22Rv1 (cell line): Measurements from ENCODE around the gene MFGE8.

ENCODE experiments used
- CTCF ChIP-seq: fragments of 450-650 bp; IDR thresholded peaks from 2 replicates; pipeline ENCODE4 v1.5.1; 2017; ENCODE audit warnings: mild to moderate bottlenecking
- ZFX ChIP-seq: fragments of 450-650 bp; IDR thresholded peaks from 2 replicates; pipeline ENCODE4 v1.6.1; 2017; ENCODE audit warnings: antibody characterized with exemption, borderline replicate concordance

GRCh38 chr15:88894819-88895767, 18.1 kb downstream of the MFGE8 start, which contains the start of gene HAPLN3:
- TF ChIP-seq CTCF, result no peak
- TF ChIP-seq ZFX, result no peak
